H9 (cell line): ENCODE measurements around the gene TUBB4B. TPM values are rescaled to one million over a fixed set of nuclear protein-coding genes. Genes with fewer than 3 reads are reported as not detected.

Experiments used
- DNase-seq: peaks from one replicate; pipeline ENCODE4 v3.0.0-alpha.2; 2017
- H2AFZ ChIP-seq: one replicate; pipeline ENCODE4 v1.6.1; 2013; ENCODE audit warnings: mild to moderate bottlenecking, low read length, control low read depth, moderate library complexity
- H2AK5ac ChIP-seq: 2 replicates; pipeline ENCODE4 v1.6.1; 2013; ENCODE audit warnings: low read length, control low read depth, mixed read lengths; ENCODE audit not compliant: insufficient read length
- H2BK120ac ChIP-seq: one replicate; pipeline ENCODE4 v1.6.1; 2013; ENCODE audit warnings: low read depth, mild to moderate bottlenecking, low read length, control low read depth, inconsistent platforms; ENCODE audit not compliant: poor library complexity, severe bottlenecking
- H2BK12ac ChIP-seq: 2 replicates; pipeline ENCODE4 v1.6.1; 2013; ENCODE audit warnings: low read length, control low read depth, mixed read lengths, low read depth; ENCODE audit not compliant: insufficient read length
- H2BK15ac ChIP-seq: 2 replicates; pipeline ENCODE4 v1.6.1; 2013; ENCODE audit warnings: low read depth, low read length, control low read depth
- H2BK20ac ChIP-seq: one replicate; pipeline ENCODE4 v1.6.1; 2013; ENCODE audit warnings: low read depth, mild to moderate bottlenecking, low read length, control low read depth, inconsistent platforms; ENCODE audit not compliant: poor library complexity, severe bottlenecking
- H2BK5ac ChIP-seq: 2 replicates; pipeline ENCODE4 v1.6.1; 2013; ENCODE audit warnings: low read length, control low read depth, mixed read lengths; ENCODE audit not compliant: insufficient read length
- H3K14ac ChIP-seq: 2 replicates; pipeline ENCODE4 v1.6.1; 2013; ENCODE audit warnings: low read length, control low read depth; ENCODE audit not compliant: insufficient read depth
- H3K18ac ChIP-seq: 2 replicates; pipeline ENCODE4 v1.6.1; 2013; ENCODE audit warnings: low read depth, mild to moderate bottlenecking, mixed read lengths, low read length, control low read depth; ENCODE audit not compliant: insufficient read length
- H3K23ac ChIP-seq: 2 replicates; pipeline ENCODE4 v1.6.1; 2013; ENCODE audit warnings: low read length, control low read depth, mixed read lengths, low read depth; ENCODE audit not compliant: insufficient read length
- H3K23me2 ChIP-seq: 2 replicates; pipeline ENCODE4 v1.6.1; 2013; ENCODE audit warnings: low read depth, mild to moderate bottlenecking, mixed read lengths, low read length, control low read depth; ENCODE audit not compliant: insufficient read length, poor library complexity, severe bottlenecking
- H3K27ac ChIP-seq: 2 replicates; pipeline ENCODE4 v1.5.1; 2013; ENCODE audit warnings: low read length, control low read depth, mixed read lengths, low read depth; ENCODE audit not compliant: insufficient read length
- H3K27me3 ChIP-seq: 2 replicates; pipeline ENCODE4 v1.6.1; 2013; ENCODE audit warnings: low read length, control low read depth, inconsistent platforms; ENCODE audit not compliant: insufficient read depth
- H3K4ac ChIP-seq: 2 replicates; pipeline ENCODE4 v1.6.1; 2013; ENCODE audit warnings: low read depth, mild to moderate bottlenecking, control low read depth, inconsistent platforms, low read length, moderate library complexity
- H3K4me1 ChIP-seq: 2 replicates; pipeline ENCODE4 v1.6.1; 2013; ENCODE audit warnings: low read length, control low read depth, inconsistent platforms; ENCODE audit not compliant: insufficient read depth
- H3K4me2 ChIP-seq: 2 replicates; pipeline ENCODE4 v1.6.1; 2013; ENCODE audit warnings: low read length, control low read depth, mixed read lengths; ENCODE audit not compliant: insufficient read length, insufficient read depth
- H3K56ac ChIP-seq: 2 replicates; pipeline ENCODE4 v1.6.1; 2013; ENCODE audit warnings: low read depth, mild to moderate bottlenecking, mixed read lengths, low read length, control low read depth; ENCODE audit not compliant: insufficient read length
- H3K79me1 ChIP-seq: 2 replicates; pipeline ENCODE4 v1.6.1; 2013; ENCODE audit warnings: low read depth, mild to moderate bottlenecking, moderate library complexity, low read length, control low read depth, inconsistent platforms; ENCODE audit not compliant: insufficient read depth, poor library complexity, severe bottlenecking
- H3K79me2 ChIP-seq: 2 replicates; pipeline ENCODE4 v1.6.1; 2013; ENCODE audit warnings: low read length, control low read depth, inconsistent platforms; ENCODE audit not compliant: insufficient read depth
- H3K9ac ChIP-seq: 2 replicates; pipeline ENCODE4 v1.6.1; 2013; ENCODE audit warnings: low read length, control low read depth, mixed read lengths; ENCODE audit not compliant: insufficient read length; ENCODE audit errors: extremely low read depth
- H3K9me3 ChIP-seq: one replicate; pipeline ENCODE4 v1.6.1; 2013; ENCODE audit warnings: low read depth, low read length, inconsistent platforms; ENCODE audit not compliant: control insufficient read depth
- H3T11ph ChIP-seq: one replicate; pipeline ENCODE4 v1.6.1; 2013; ENCODE audit warnings: mild to moderate bottlenecking, low read length, control low read depth, inconsistent platforms
- H4K20me1 ChIP-seq: one replicate; pipeline ENCODE4 v1.6.1; 2013; ENCODE audit not compliant: control insufficient read depth, insufficient read length, insufficient read depth
- H4K5ac ChIP-seq: 2 replicates; pipeline ENCODE4 v1.6.1; 2013; ENCODE audit warnings: low read depth, mild to moderate bottlenecking, mixed read lengths, low read length, control low read depth; ENCODE audit not compliant: insufficient read length
- H4K8ac ChIP-seq: replicated peaks from 2 replicates; pipeline ENCODE4 v1.6.1; 2013; ENCODE audit warnings: low read length, control low read depth, mixed read lengths, low read depth; ENCODE audit not compliant: insufficient read length
- H4K91ac ChIP-seq: 2 replicates; pipeline ENCODE4 v1.6.1; 2013; ENCODE audit warnings: low read depth, mild to moderate bottlenecking, moderate library complexity, mixed read lengths, low read length, control low read depth; ENCODE audit not compliant: insufficient read length
- H3K27ac Mint-ChIP-seq, 3 experiments: 2 replicates in 2 of 3; 3 replicates in 1 of 3; pipeline ENCODE4 v1.8.0; 2020 to 2021; ENCODE audit warnings: mixed read lengths in 3 of 3, mild to moderate bottlenecking in 1 of 3, moderate library complexity in 1 of 3
- H3K27me3 Mint-ChIP-seq: 2 replicates; pipeline ENCODE4 v1.8.0; 2021; ENCODE audit warnings: low read depth, mild to moderate bottlenecking, moderate library complexity, mixed read lengths
- H3K36me3 Mint-ChIP-seq, 3 experiments: 2 replicates in 2 of 3; 3 replicates in 1 of 3; pipeline ENCODE4 v1.8.0; 2020 to 2021; ENCODE audit warnings: low read depth in 3 of 3, mixed read lengths in 3 of 3; ENCODE audit not compliant: insufficient read depth in 1 of 3
- H3K4me1 Mint-ChIP-seq, 2 experiments: 2 replicates each; pipeline ENCODE4 v1.8.0; 2020; ENCODE audit warnings: mixed read lengths in 2 of 2
- H3K4me3 Mint-ChIP-seq, 2 experiments: 2 replicates in 1 of 2; 3 replicates in 1 of 2; pipeline ENCODE4 v1.8.0; 2020 to 2021; ENCODE audit warnings: mild to moderate bottlenecking in 2 of 2, mixed read lengths in 2 of 2, moderate library complexity in 1 of 2
- H3K9me3 Mint-ChIP-seq, 2 experiments: 2 replicates in 1 of 2; 3 replicates in 1 of 2; pipeline ENCODE4 v1.8.0; 2020; ENCODE audit warnings: mild to moderate bottlenecking in 2 of 2, mixed read lengths in 2 of 2, moderate library complexity in 1 of 2
- WGBS: extraction: QIAGEN DNeasy Blood & Tissue Kit; methylation state at CpG from one replicate; pipeline ENCODE4 v1.1.7; 2013; ENCODE audit warnings: missing lambda C conversion rate, low lambda C conversion rate, mixed read lengths; ENCODE audit not compliant: insufficient read length; ENCODE audit errors: extremely low coverage; 5-methylcytosine and 5-hydroxymethylcytosine counted together
- total RNA-seq: library from RNA; stranded (reverse); gene quantifications from 2 replicates; pipeline ENCODE4 v1.2.1, GENCODE V29; 2021
- TF ChIP-seq, protein P1 (sequence below): fragments of 200-600 bp; sonication (generic); conservative IDR thresholded peaks from 3 replicates; pipeline ENCODE4 v1.8.0; 2021; ENCODE audit warnings: antibody characterized with exemption, mild to moderate bottlenecking

TUBB4B gene
- total RNA-seq, 1 experiment from 2014 or later: 378 TPM

DNA sequence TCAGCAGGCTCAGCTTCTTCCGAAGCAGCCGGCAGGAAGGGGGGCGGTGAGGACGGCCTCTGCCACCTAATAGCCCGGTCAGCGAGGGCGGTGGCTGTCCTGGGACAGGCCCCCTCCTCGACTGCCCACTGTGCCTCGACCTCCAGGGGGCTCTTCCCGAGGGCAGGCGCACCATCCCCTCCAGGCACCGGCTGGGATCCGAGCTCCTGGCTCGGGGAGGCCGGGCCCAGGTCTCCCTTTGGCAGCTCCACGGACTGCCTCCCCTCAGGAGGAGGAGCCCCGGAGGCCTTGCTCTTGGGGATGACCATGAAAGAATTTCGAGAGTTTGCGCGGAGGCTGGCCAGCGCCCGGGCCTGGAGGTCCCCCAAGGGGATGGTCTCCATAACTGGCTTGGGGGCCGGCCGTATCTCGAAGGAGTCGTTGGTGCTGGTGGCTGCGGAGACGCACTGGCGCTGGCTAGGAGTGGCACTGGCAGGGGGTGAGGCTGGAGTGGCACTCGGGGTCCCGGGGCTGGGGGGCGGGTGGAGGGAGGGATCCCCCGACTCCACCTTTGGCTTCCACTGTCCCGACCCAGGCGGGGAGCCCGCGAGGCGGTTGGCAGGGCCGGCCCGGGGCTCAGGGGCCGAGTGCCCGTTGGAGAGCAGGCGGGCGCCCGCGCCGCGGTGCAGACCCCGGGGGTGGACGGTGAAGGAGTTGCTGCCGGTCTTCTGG lies 41.5 kb upstream of the TUBB4B start:
- no CpG with 5 or more reads among the region's 51 CpGs for WGBS
- Histone ChIP-seq H3K9ac (no peak overlapping the region), H3K27ac (no peak overlapping the region)

More for the DNA sequence above, 41.5 kb upstream of the TUBB4B start:
- Histone ChIP-seq H2BK12ac (no peak overlapping the region), H3K79me2 (peaks cover 6% of the 10 kb centered on the region; the same call in 1 of the 2 replicates), H3K4me1 (no peaks in the 10 kb centered on the region; the same call in 1 of the 2 replicates), H3K9me3 (no peaks in the 10 kb centered on the region), H4K8ac (no peak overlapping the region), H4K20me1 (no peaks in the 10 kb centered on the region), H4K5ac (no peak overlapping the region), H3K23me2 (peaks cover 2% of the 10 kb centered on the region), H2BK20ac (no peak overlapping the region), H3K27me3 (no peaks in the 10 kb centered on the region), H2AFZ (no peak overlapping the region), H2AK5ac (no peak overlapping the region), H2BK15ac (no peak overlapping the region), H3K4me2 (peak overlapping the region; percentile 24), H3K23ac (no peak overlapping the region), H2BK5ac (no peak overlapping the region), H3K4ac (no peak overlapping the region), H3K56ac (no peak overlapping the region), H3K18ac (no peak overlapping the region), H4K91ac (no peak overlapping the region), H3T11ph (no peak overlapping the region), H3K14ac (no peak overlapping the region), H3K79me1 (peaks cover 11% of the 10 kb centered on the region), H2BK120ac (no peak overlapping the region)
- no peak for DNase-seq
- Mint-ChIP-seq H3K27me3 (peaks cover 2% of the 10 kb centered on the region; the same call in 1 of the 2 replicates), H3K4me3 (peak overlapping the region; percentile 78 to 88), H3K27ac (no peak overlapping the region), H3K36me3 (peaks cover 0 to 6% (median 0%) of the 10 kb centered on the region in 3 experiments; a peak in 3 of 7 replicates), H3K4me1 (peaks cover 18 to 35% of the 10 kb centered on the region in 2 experiments), H3K9me3 (no peaks in the 10 kb centered on the region)
- TF ChIP-seq, protein P1, sequence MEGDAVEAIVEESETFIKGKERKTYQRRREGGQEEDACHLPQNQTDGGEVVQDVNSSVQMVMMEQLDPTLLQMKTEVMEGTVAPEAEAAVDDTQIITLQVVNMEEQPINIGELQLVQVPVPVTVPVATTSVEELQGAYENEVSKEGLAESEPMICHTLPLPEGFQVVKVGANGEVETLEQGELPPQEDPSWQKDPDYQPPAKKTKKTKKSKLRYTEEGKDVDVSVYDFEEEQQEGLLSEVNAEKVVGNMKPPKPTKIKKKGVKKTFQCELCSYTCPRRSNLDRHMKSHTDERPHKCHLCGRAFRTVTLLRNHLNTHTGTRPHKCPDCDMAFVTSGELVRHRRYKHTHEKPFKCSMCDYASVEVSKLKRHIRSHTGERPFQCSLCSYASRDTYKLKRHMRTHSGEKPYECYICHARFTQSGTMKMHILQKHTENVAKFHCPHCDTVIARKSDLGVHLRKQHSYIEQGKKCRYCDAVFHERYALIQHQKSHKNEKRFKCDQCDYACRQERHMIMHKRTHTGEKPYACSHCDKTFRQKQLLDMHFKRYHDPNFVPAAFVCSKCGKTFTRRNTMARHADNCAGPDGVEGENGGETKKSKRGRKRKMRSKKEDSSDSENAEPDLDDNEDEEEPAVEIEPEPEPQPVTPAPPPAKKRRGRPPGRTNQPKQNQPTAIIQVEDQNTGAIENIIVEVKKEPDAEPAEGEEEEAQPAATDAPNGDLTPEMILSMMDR: no peak
